HepG2 (cell line): ENCODE data around the gene COMT. TPM values are rescaled to one million over a fixed set of nuclear protein-coding genes. Genes with fewer than 3 reads are reported as not detected.

Source experiments
- ARID2 ChIP-seq: sonication (generic); formaldehyde crosslinking; IDR thresholded peaks from 2 replicates; pipeline ENCODE4 v1.8.1; 2022; ENCODE audit warnings: mild to moderate bottlenecking, missing genetic modification reagents, borderline replicate concordance
- ARNTL ChIP-seq: sonication (generic); formaldehyde crosslinking; IDR thresholded peaks from 2 replicates; pipeline ENCODE4 v1.4.0; 2020; ENCODE audit warnings: mild to moderate bottlenecking, missing genetic modification reagents
- BORCS8-MEF2B ChIP-seq: sonication (generic); formaldehyde crosslinking; IDR thresholded peaks from 2 replicates; pipeline ENCODE4 v1.8.0; 2022; ENCODE audit warnings: mild to moderate bottlenecking, missing genetic modification reagents
- ETS1 ChIP-seq: sonication (generic); formaldehyde crosslinking; IDR thresholded peaks from 2 replicates; pipeline ENCODE4 v1.4.0; 2020; ENCODE audit warnings: missing genetic modification reagents
- EZH2 ChIP-seq: conservative IDR thresholded peaks from 2 replicates; pipeline ENCODE4 v1.6.1; 2012; ENCODE audit warnings: mild to moderate bottlenecking, low read depth, low read length, moderate library complexity
- HDAC2 ChIP-seq: sonication (generic); formaldehyde crosslinking; IDR thresholded peaks from 2 replicates; pipeline ENCODE4 v1.4.0; 2020; ENCODE audit warnings: missing genetic modification reagents
- HNF4G ChIP-seq, 2 experiments: sonication (generic) in 1 of 2; formaldehyde crosslinking in 1 of 2; IDR thresholded peaks; 2 replicates each; pipeline versions ENCODE4 v1.4.0 to v1.6.1; 2011 to 2020; ENCODE audit warnings: borderline replicate concordance in 2 of 2, low read depth in 2 of 2, mild to moderate bottlenecking in 2 of 2, low read length in 1 of 2, missing genetic modification reagents in 1 of 2, moderate library complexity in 1 of 2
- KLF16 ChIP-seq, 2 experiments: sonication (generic) in 1 of 2; formaldehyde crosslinking in 1 of 2; IDR thresholded peaks; 2 replicates each; pipeline versions ENCODE4 v1.6.1 to v1.8.0; 2016 to 2023; ENCODE audit warnings: missing genetic modification reagents in 2 of 2, missing compliant biosample characterization in 1 of 2
- KLF9 ChIP-seq: IDR thresholded peaks from 2 replicates; pipeline ENCODE4 v1.6.1; 2016; ENCODE audit warnings: low read depth
- MBD4 ChIP-seq: IDR thresholded peaks from 2 replicates; pipeline ENCODE4 v1.6.1; 2012; ENCODE audit warnings: low read length, inconsistent platforms, borderline replicate concordance
- MBNL3 ChIP-seq: fragments of 250-450 bp; sonication (Bioruptor Pico); conservative IDR thresholded peaks from 2 replicates; pipeline ENCODE4 v1.8.0; 2022; ENCODE audit warnings: mild to moderate bottlenecking, inconsistent platforms
- MZF1 ChIP-seq: sonication (generic); formaldehyde crosslinking; IDR thresholded peaks from 2 replicates; pipeline ENCODE4 v1.8.1; 2023; ENCODE audit warnings: mild to moderate bottlenecking, missing genetic modification reagents, borderline replicate concordance
- PHF8 ChIP-seq: sonication (generic); formaldehyde crosslinking; IDR thresholded peaks from 2 replicates; pipeline ENCODE4 v1.5.0; 2020; ENCODE audit warnings: missing genetic modification reagents
- POLR2A ChIP-seq, 2 experiments: IDR thresholded peaks; 2 replicates each; pipeline ENCODE4 v1.6.1; 2011; ENCODE audit warnings: low read depth in 2 of 2, low read length in 2 of 2, mild to moderate bottlenecking in 1 of 2, moderate library complexity in 1 of 2; ENCODE audit not compliant: insufficient read depth in 1 of 2
- RXRB ChIP-seq: IDR thresholded peaks from 2 replicates; pipeline ENCODE4 v1.6.1; 2016; ENCODE audit warnings: borderline replicate concordance, missing genetic modification reagents, missing compliant biosample characterization
- SALL1 ChIP-seq: sonication (generic); formaldehyde crosslinking; IDR thresholded peaks from 2 replicates; pipeline ENCODE4 v1.8.0; 2022; ENCODE audit warnings: mild to moderate bottlenecking, missing genetic modification reagents
- TFAP4 ChIP-seq: sonication (generic); IDR thresholded peaks from 2 replicates; pipeline ENCODE4 v1.6.1; 2016; ENCODE audit warnings: low read depth, borderline replicate concordance
- ZNF121 ChIP-seq: sonication (generic); formaldehyde crosslinking; IDR thresholded peaks from 2 replicates; pipeline ENCODE4 v1.5.0; 2020; ENCODE audit warnings: mild to moderate bottlenecking, missing genetic modification reagents
- ZNF260 ChIP-seq: sonication (generic); formaldehyde crosslinking; IDR thresholded peaks from 2 replicates; pipeline ENCODE4 v1.4.0; 2020; ENCODE audit warnings: missing genetic modification reagents, low read depth, mild to moderate bottlenecking, borderline replicate concordance
- ZNF280B ChIP-seq: sonication (generic); formaldehyde crosslinking; IDR thresholded peaks from 2 replicates; pipeline ENCODE4 v1.5.0; 2020; ENCODE audit warnings: missing genetic modification reagents, mild to moderate bottlenecking, borderline replicate concordance
- ZNF749 ChIP-seq: sonication (generic); formaldehyde crosslinking; IDR thresholded peaks from 2 replicates; pipeline ENCODE4 v1.8.0; 2022; ENCODE audit warnings: mild to moderate bottlenecking, missing genetic modification reagents, moderate library complexity, borderline replicate concordance
- polyA plus RNA-seq, 8 experiments: library from polyadenylated mRNA; depleted of rRNA in 3 of 8; stranded (reverse) in 7 of 8; unstranded in 1 of 8; fragments of >200 nt; fragmentation: Illumina TruSeq in 4 of 8; extraction: Trizol in 4 of 8; gene quantifications; 2 replicates each; pipeline versions ENCODE4 v1.2.1 to v1.2.3, GENCODE V29; 2011 to 2016; ENCODE audit warnings: low read depth in 4 of 8, missing spikeins in 1 of 8, mixed read lengths in 1 of 8; ENCODE audit not compliant: insufficient read depth in 1 of 8
- total RNA-seq, 5 experiments: library from RNA; depleted of rRNA; stranded (reverse); fragments of >200 nt; fragmentation: Illumina TruSeq; extraction: Trizol; gene quantifications; 2 replicates each; pipeline ENCODE4 v1.2.3, GENCODE V29; 2016; ENCODE audit warnings: low read depth in 1 of 5
- TF ChIP-seq, protein P1 (sequence below): sonication (generic); formaldehyde crosslinking; IDR thresholded peaks from 2 replicates; pipeline ENCODE4 v1.4.0; 2020; ENCODE audit warnings: missing genetic modification reagents

Gene COMT
- total and polyA plus RNA-seq, 2 of the 13 experiments (the other 11 are each of a cell fraction or from before 2014, with no cell fraction given), result 156 to 162 TPM

- TF ChIP-seq ZNF280B (CRISPR knock-in tag) (peak; percentile 48; the same call in 1 of the 2 replicates), SALL1 (CRISPR knock-in tag) (peak; percentile 85), ETS1 (CRISPR knock-in tag) (0 out of 2 replicates have a peak, but pooled peaks have one; percentile 25), ZNF260 (CRISPR knock-in tag) (0 out of 2 replicates have a peak, but pooled peaks have one; percentile 28), HNF4G (IDR thresholded peaks at IDR 0.05; ENCODE audit: borderline replicate concordance, low read depth, low read length) (peak; percentile 91), HNF4G (CRISPR knock-in tag; IDR thresholded peaks at IDR 0.05; ENCODE audit: borderline replicate concordance, low read depth) (peak; percentile 99), ZNF121 (CRISPR knock-in tag) (peak; percentile 80), MBNL3 (CRISPR knock-in tag) (no peak), ARID2 (CRISPR knock-in tag) (0 out of 2 replicates have a peak, but pooled peaks have one; percentile 82), TFAP4 (0 out of 2 replicates have a peak, but pooled peaks have one; percentile 38), EZH2 (no peak), RXRB (peak; percentile 88), MBD4 (no peak), HDAC2 (peak; percentile 84), ARNTL (CRISPR knock-in tag) (0 out of 2 replicates have a peak, but pooled peaks have one; percentile 16), BORCS8-MEF2B (CRISPR knock-in tag) (peak; percentile 80; the same call in 1 of the 2 replicates), MZF1 (CRISPR knock-in tag) (0 out of 2 replicates have a peak, but pooled peaks have one; percentile 23), ZNF749 (CRISPR knock-in tag) (peak; percentile 61; the same call in 1 of the 2 replicates), POLR2A (IDR thresholded peaks at IDR 0.05; ENCODE audit: insufficient read depth in 1 of 2, low read depth in 2 of 2, low read length in 2 of 2) (no peak; a peak in 1 of 4 replicates), KLF16 (CRISPR knock-in tag; IDR thresholded peaks at IDR 0.05) (peak in 1 of 2 experiments; percentile 81; a peak in 2 of 4 replicates), KLF9 (CRISPR knock-in tag) (peak; percentile 62; the same call in 1 of the 2 replicates), PHF8 (peak; percentile 58)
- TF ChIP-seq, protein P1, sequence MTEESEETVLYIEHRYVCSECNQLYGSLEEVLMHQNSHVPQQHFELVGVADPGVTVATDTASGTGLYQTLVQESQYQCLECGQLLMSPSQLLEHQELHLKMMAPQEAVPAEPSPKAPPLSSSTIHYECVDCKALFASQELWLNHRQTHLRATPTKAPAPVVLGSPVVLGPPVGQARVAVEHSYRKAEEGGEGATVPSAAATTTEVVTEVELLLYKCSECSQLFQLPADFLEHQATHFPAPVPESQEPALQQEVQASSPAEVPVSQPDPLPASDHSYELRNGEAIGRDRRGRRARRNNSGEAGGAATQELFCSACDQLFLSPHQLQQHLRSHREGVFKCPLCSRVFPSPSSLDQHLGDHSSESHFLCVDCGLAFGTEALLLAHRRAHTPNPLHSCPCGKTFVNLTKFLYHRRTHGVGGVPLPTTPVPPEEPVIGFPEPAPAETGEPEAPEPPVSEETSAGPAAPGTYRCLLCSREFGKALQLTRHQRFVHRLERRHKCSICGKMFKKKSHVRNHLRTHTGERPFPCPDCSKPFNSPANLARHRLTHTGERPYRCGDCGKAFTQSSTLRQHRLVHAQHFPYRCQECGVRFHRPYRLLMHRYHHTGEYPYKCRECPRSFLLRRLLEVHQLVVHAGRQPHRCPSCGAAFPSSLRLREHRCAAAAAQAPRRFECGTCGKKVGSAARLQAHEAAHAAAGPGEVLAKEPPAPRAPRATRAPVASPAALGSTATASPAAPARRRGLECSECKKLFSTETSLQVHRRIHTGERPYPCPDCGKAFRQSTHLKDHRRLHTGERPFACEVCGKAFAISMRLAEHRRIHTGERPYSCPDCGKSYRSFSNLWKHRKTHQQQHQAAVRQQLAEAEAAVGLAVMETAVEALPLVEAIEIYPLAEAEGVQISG (CRISPR knock-in tag), result peak; percentile 80
Observed at GRCh38 chr22:19970479-19971275, 29.1 kb downstream of the COMT start (continued).
